Colonic mucosa (tissue), 4 donors: Measurements from ENCODE around the gene BATF. TPM values are rescaled to one million over a fixed set of nuclear protein-coding genes. Genes with fewer than 3 reads are reported as not detected.

ENCODE experiments used
- DNase-seq: peaks from one replicate; pipeline ENCODE4 v3.0.0-alpha.2; 2020
- H3K27ac ChIP-seq: fragments of 200-600 bp; one replicate; pipeline ENCODE4 v1.8.0; 2021
- H3K27me3 ChIP-seq: fragments of 200-600 bp; one replicate; pipeline ENCODE4 v1.8.0; 2021
- H3K36me3 ChIP-seq: fragments of 200-600 bp; one replicate; pipeline ENCODE4 v1.8.0; 2021
- H3K4me1 ChIP-seq: fragments of 200-600 bp; one replicate; pipeline ENCODE4 v1.8.0; 2021; ENCODE audit warnings: mild to moderate bottlenecking
- H3K4me3 ChIP-seq: fragments of 200-600 bp; one replicate; pipeline ENCODE4 v1.8.0; 2021
- H3K9ac ChIP-seq, 2 donors: one replicate each; pipeline ENCODE4 v1.7.0; 2013; ENCODE audit warnings: control low read depth in 2 of 2, low read depth in 2 of 2, low read length in 2 of 2
- H3K9me3 ChIP-seq: fragments of 200-600 bp; one replicate; pipeline ENCODE4 v1.8.0; 2021
- intact Hi-C: fragments of 100-400 bp; cut with DNase I; formaldehyde crosslinking; loops from one replicate; pipeline ENCODE4 v1.14.1; 2022
- total RNA-seq, 2 donors: library from RNA; stranded (reverse); fragmentation: NEBNext Ultra II Directional in 1 of 2; extraction: Animal tissue kit (Norgen Biotek cat#: 25700) in 1 of 2; gene quantifications; one replicate each; pipeline ENCODE4 v1.2.1, GENCODE V29; 2021
- TF ChIP-seq, protein P1 (sequence below): fragments of 200-600 bp; IDR thresholded peaks from one replicate; pipeline ENCODE4 v1.8.0; 2022; ENCODE audit warnings: antibody characterized with exemption, mild to moderate bottlenecking
- donor health status: healthy.
- donor health status: DM: no; HTN: no; CAD: no.
- donor health status: DM: no; HTN: no; CAD: no.

The BATF gene
- total RNA-seq, 2 donors from 2014 or later: 0.77 to 1.3 TPM

DNA sequence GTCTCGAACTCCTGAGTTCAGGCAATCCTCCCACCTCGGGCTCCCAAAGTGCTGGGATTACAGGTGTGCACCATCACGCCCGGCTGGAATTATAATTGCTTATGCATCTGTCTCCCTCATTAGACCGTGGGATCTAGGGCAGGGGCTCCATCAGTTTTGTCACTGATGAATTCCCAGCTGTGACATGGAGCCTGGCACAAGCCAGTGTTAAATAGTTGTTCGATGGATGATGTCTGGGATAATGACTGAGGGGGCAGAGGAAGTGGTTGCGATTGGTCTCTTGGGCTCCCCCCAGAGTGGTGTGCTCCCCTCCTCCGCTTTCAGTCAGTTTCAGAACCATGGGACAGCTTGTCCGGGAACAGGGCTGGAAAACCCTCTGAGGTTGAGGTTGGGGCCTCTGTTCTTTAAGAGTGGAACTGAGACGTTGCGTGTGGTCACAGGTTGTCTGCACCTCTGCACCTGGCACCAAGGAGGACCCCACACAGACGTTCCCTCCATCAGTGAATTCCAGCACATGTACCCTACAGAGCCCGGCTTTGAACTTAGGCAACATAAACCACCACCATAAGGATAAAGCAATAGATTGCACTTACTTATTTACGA lies 30.8 kb upstream of the BATF start:
- DNase-seq: no peak
- H3K4me1 ChIP-seq: no peaks in the 10 kb centered on the region
- intact Hi-C loops: loop anchor here (10.0 kb wide), 1 partner anchor 377 kb away; no protein-coding TSS in a partner anchor

DNA sequence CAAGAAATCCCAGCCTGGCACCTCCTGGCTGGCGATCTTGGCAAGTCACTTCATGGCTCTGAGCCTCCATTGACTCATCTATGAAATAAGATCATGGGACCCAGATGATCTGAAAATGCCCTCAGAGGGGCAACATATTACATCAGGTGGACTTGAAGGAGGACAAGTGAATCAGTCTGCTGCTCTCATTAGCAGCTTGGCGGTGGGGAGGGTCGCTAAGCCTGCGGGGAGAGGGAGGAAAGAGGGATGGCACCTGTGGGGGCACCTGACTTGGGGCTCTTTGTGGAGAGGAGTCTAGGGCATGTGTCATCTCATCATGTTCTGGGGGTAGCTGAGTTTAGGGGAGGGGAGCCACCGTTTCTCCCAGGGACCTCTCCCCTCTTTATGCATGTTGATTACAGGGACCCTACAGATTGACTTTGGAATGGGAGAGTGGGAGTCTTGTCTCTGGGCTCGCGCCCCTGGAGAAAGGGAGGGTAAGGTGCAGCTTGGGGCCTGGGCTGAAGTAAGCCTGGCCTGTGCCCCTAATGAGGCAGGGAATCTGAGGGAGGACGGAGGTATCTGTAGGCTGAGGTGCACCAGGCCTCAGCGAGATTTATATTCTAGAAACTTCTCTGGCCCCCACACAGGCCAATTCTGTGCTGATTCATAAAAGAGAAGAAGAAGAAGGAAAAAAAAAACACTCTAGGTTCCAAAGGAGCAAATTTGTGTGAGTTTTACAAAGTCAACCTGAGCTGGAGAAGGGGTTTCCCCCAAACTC lies 29.3 kb upstream of the BATF start:
- no peaks in the 10 kb centered on the region for H3K36me3 ChIP-seq
- H3K4me1 ChIP-seq: no peaks in the 10 kb centered on the region
- no peaks in the 10 kb centered on the region for H3K27me3 ChIP-seq
- DNase-seq: no peak
- no peak overlapping the region for H3K4me3 ChIP-seq
- no peak overlapping the region for H3K27ac ChIP-seq
- TF ChIP-seq, protein P1, sequence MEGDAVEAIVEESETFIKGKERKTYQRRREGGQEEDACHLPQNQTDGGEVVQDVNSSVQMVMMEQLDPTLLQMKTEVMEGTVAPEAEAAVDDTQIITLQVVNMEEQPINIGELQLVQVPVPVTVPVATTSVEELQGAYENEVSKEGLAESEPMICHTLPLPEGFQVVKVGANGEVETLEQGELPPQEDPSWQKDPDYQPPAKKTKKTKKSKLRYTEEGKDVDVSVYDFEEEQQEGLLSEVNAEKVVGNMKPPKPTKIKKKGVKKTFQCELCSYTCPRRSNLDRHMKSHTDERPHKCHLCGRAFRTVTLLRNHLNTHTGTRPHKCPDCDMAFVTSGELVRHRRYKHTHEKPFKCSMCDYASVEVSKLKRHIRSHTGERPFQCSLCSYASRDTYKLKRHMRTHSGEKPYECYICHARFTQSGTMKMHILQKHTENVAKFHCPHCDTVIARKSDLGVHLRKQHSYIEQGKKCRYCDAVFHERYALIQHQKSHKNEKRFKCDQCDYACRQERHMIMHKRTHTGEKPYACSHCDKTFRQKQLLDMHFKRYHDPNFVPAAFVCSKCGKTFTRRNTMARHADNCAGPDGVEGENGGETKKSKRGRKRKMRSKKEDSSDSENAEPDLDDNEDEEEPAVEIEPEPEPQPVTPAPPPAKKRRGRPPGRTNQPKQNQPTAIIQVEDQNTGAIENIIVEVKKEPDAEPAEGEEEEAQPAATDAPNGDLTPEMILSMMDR: no peak
- no peaks in the 10 kb centered on the region for H3K9me3 ChIP-seq
- intact Hi-C loops: loop anchor here (10.0 kb wide), 1 partner anchor 378 kb away; no protein-coding TSS in a partner anchor
- H3K9ac ChIP-seq: no peak overlapping the region

More for the DNA sequence above, 30.8 kb upstream of the BATF start:
- Histone ChIP-seq H3K4me3 (no peak overlapping the region), H3K36me3 (no peaks in the 10 kb centered on the region), H3K27ac (no peak overlapping the region), H3K9me3 (no peaks in the 10 kb centered on the region), H3K27me3 (no peaks in the 10 kb centered on the region), H3K9ac (no peak overlapping the region)
- TF ChIP-seq, protein P1: no peak

DNA sequence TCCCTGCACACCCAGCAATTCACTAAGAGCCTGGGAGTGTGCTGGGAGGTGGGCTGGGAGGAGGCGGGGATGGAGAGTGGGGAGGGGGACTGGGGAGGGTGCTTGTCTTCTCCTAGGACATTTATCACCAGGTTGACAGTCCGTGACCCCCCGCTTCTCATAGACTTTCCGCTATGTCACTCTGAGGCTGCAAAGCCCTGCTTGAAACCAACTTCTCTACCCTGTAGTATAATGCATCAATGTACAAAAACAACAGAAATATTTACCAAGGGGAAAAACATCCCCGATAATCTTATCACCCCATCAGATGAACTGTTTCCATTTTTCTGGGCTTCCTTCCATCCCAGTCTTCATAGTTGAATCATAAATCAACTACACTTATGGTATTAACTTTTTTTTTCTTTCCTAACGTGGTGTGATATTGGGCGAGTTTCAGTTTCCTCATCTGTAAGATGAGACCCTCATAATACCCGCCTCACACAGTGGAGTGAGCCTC lies 28.6 kb upstream of the BATF start:
- TF ChIP-seq, protein P1: no peak
- Histone ChIP-seq H3K27ac (no peak overlapping the region), H3K27me3 (no peaks in the 10 kb centered on the region), H3K9ac (no peak overlapping the region), H3K36me3 (no peaks in the 10 kb centered on the region), H3K4me1 (no peaks in the 10 kb centered on the region), H3K4me3 (no peak overlapping the region), H3K9me3 (no peaks in the 10 kb centered on the region)
- intact Hi-C loops: loop anchor here (10.0 kb wide), 1 partner anchor 379 kb away; no protein-coding TSS in a partner anchor
- DNase-seq: no peak

DNA sequence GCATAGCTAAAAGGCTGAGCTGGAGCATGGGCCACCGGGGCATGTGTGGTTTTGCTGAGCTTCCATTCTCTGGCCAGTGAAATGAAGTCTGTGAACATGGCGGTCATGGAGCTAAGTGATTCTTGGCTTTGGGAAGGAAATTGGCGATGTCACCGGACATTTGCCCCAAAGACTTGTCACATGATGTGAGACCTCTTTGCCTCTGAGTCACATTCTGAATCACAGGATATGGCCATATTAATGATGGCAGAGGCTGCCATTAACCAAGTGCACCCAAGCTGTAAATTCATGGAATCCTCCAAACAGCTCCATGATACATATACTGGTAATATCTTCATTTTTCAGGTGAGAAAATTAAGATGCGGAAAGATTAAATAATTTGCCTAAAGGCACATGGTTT lies 27.4 kb upstream of the BATF start:
- H3K27me3 ChIP-seq: no peaks in the 10 kb centered on the region
- intact Hi-C loops: loop anchor here (10.0 kb wide), 1 partner anchor 380 kb away; no protein-coding TSS in a partner anchor
- no peak overlapping the region for H3K9ac ChIP-seq
- H3K9me3 ChIP-seq: no peaks in the 10 kb centered on the region
- no peaks in the 10 kb centered on the region for H3K36me3 ChIP-seq
- no peaks in the 10 kb centered on the region for H3K4me1 ChIP-seq
- TF ChIP-seq, protein P1: no peak
- no peak overlapping the region for H3K4me3 ChIP-seq
- H3K27ac ChIP-seq: no peak overlapping the region
- no peak for DNase-seq

DNA sequence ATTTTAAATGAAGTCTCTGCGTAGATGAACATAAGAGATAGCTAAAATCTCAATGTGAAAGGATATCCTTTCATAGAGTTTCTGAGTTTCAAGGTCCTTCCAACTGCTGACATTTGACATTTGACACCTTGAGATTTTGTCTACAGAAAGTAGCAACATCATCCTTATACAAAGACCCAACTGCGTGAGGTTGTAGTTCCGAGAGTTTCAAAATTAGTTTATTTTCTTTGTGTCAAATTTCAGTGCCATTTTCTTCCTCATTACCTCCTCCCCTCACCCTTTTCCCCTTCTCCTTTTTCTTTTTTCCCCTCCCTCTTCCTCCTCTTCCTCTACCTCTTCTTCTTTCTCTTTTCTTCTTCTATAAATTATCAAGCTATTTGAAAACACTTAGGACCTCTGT lies 26.9 kb upstream of the BATF start:
- Histone ChIP-seq H3K4me3 (no peak overlapping the region), H3K36me3 (no peaks in the 10 kb centered on the region), H3K27ac (no peak overlapping the region), H3K27me3 (no peaks in the 10 kb centered on the region), H3K9me3 (no peaks in the 10 kb centered on the region), H3K4me1 (no peaks in the 10 kb centered on the region), H3K9ac (no peak overlapping the region)
- intact Hi-C loops: loop anchor here (10.0 kb wide), 1 partner anchor 381 kb away; no protein-coding TSS in a partner anchor
- DNase-seq: no peak
- TF ChIP-seq, protein P1: no peak
